GM19324 (cell line): Measurements from ENCODE around the gene OR6N2.

Source experiments
- ATAC-seq: cut with Tn5 transposase; IDR thresholded peaks from one replicate; pipeline ENCODE4 v1.9.1; 2021; ENCODE audit warnings: mild to moderate bottlenecking, moderate library complexity; ENCODE audit not compliant: unreplicated experiment, low FRiP score

Gene OR6N2

GRCh38 chr1:158771950-158772866 lies 8.8 kb downstream of the OR6N2 start, which contains the start of gene OR6N1:
TSS of gene OR6N1 (minus strand) at chr1:158772195. CDS start at chr1:158766682, 5,513 bp downstream.
- no peak for ATAC-seq

DNA sequence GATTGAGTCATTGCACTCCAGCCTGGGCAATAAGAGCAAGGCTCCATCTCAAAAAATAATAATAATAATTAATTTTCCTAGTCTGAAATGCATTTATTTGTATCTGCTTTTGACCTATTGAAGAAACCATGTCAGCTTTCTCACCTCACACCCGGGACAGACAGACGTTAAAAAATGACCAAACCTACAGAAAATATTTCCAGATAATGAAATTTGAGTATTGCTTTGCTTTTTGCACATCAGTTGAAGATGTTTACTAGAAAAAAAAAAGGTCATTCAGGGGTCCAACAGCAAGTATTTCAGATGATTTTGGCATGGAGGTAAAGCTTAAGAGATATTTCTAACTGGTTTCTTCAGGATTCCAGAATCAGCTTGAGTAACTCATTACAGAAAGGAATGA lies 26.6 kb downstream of the OR6N2 start, which contains the start of gene OR6K6:
Gene OR6K6 (plus strand): TSS at position 301 of the 400 bp plus-strand sequence. CDS start 168 bp downstream, outside the sequence.
- no peak for ATAC-seq

- no peak for ATAC-seq
These were observed 28.8 kb downstream of the OR6N2 start for GRCh38 chr1:158752155-158752712.

DNA sequence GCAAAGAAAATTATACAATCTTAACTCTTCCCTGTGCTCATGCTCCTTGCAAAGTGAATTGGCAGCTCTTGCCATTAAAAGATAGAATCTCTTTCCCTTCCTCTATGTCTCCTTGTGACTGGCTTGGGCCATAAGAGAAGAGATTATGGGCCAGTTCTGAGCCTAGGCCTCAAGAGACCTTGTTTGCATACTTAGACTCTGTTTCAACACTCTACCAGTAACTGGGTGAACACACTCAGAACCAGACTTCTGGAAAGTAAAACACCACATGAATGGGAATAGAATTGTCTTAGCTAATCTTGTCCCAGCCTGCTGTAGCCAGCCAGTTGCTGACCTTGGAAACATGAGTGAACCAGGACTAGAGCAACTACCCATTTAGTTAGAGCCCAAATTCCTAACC lies 45.2 kb downstream of the OR6N2 start:
- no peak for ATAC-seq

DNA sequence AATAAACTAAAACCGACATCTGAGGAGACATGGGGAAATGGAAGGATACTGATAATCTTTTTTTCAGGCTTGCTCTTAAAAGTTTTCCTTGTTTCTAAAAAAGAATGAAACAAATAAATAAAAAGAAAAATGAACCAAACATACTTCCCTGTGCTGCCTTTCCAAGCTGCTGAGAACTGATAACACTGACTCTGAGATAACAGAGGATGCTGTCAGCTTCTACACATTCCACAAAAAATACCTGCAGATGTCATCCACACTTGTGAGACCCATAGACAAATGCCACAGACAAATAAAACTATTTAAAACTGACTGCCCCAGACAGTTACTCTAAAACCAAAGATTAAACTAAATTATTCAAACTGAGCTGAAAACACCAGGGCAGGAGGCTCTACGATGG lies 48.5 kb downstream of the OR6N2 start:
- ATAC-seq = no peak

DNA sequence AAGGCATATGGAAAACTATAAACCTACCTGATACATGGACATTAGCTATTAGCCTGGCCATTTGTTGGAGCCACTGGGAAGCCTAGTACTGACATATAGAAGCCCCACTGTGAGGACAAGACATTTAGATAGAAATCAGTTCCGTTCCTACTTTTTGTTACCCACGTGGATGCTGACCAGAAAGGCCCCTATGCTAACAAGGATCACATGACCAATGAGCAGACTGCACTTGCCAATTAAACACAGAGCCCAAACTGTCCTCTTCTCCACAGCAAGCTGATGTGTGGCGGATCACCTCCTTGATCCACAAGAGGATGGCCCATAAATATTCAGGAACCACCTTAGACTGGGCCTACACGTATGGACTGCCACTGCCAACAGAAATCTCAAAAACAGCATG lies 49.3 kb downstream of the OR6N2 start:
- ATAC-seq = no peak

DNA sequence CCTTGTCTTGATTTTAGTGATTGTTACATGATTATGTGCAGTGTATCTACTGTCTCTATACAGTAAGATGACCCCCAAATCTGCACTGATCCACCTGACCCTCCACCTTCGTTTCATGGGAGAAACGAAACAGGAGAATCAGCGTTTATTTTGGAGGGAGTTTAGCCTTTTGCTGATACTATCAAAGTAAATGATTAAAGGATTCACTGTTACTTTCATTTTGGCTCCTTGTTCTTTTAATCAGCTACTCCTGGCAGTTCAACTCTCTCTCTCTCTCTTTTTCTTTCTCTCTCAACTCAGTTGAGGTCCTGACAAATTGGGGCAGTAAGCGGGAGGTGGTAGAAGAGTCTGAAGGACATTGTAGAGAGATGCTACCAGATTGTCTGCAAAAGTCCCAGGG lies 50.6 kb downstream of the OR6N2 start:
- no peak for ATAC-seq

DNA sequence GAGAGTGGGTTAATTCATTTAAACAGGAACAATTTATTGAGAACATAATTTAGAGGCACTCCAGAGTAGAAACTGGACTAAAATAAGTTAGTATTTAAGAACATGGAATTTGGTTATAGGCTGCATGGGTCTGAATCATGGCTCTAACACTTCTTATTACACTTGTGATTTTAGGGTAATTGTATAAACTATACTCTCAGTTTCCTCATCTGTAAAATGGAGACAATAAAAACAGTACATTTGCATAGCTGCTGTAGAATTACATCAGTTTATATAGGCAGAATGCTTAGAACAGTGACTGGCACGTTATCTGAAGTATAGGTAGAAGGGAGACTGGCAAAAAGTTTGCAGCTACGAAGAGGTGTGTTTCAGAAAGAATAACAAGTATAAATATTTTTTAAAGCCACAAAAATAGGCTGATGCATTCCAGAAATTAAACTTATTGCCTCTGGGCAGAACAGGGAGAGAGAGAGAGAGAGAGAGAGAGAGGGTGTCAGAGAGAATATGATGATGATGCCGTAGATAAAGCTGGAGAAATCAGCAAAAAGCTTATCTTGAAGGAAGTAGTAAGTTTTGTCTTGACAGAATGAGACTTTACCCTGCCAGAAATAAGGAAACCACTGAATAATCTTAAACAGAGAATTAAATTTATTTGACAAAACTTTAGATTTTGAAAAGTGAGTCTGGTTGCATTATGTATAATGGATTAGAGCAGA lies 52.3 kb downstream of the OR6N2 start:
- no peak for ATAC-seq

- no peak for ATAC-seq
These were observed 56.6 kb downstream of the OR6N2 start for GRCh38 chr1:158724442-158724841.
